Measurements from ENCODE around the gene LAMA5.

Gene LAMA5

GRCh38 chr20:62372042-62372993, 5.2 kb upstream of the LAMA5 start:
- DNase-seq (ENCODE audit: low read depth, low spot score) = no peak

GRCh38 chr20:62371588-62372041, 4.5 kb upstream of the LAMA5 start:
- no peak for DNase-seq (ENCODE audit: low read depth, low spot score)

GRCh38 chr20:62370807-62371587, 3.9 kb upstream of the LAMA5 start:
- DNase-seq (ENCODE audit: low read depth, low spot score) = no peak

GRCh38 chr20:62370115-62370806, 3.1 kb upstream of the LAMA5 start:
- DNase-seq (ENCODE audit: low read depth, low spot score) = no peak

GRCh38 chr20:62369815-62370114, 2.7 kb upstream of the LAMA5 start:
- DNase-seq (ENCODE audit: low read depth, low spot score) = no peak

- no peak for DNase-seq (ENCODE audit: low read depth, low spot score)
These were observed 2.1 kb upstream of the LAMA5 start for GRCh38 chr20:62368976-62369814.

- DNase-seq (ENCODE audit: low read depth, low spot score) = no peak
These were observed 1.4 kb upstream of the LAMA5 start for GRCh38 chr20:62368392-62368975.

GRCh38 chr20:62367633-62368391, 700 bp upstream of the LAMA5 start:
- DNase-seq (ENCODE audit: low read depth, low spot score) = no peak

- no peak for DNase-seq (ENCODE audit: low read depth, low spot score)
These were observed 559 bp downstream of the LAMA5 start for GRCh38 chr20:62366370-62367135.

- DNase-seq (ENCODE audit: low read depth, low spot score) = no peak
These were observed 1.2 kb downstream of the LAMA5 start for GRCh38 chr20:62365814-62366369.

GRCh38 chr20:62364911-62365736, 2.0 kb downstream of the LAMA5 start:
- DNase-seq (ENCODE audit: low read depth, low spot score) = no peak

- DNase-seq (ENCODE audit: low read depth, low spot score) = no peak
These were observed 2.9 kb downstream of the LAMA5 start for GRCh38 chr20:62363920-62364851.

- DNase-seq (ENCODE audit: low read depth, low spot score) = no peak
These were observed 3.9 kb downstream of the LAMA5 start for GRCh38 chr20:62362991-62363919.

- no peak for DNase-seq (ENCODE audit: low read depth, low spot score)
These were observed 4.5 kb downstream of the LAMA5 start for GRCh38 chr20:62362590-62362940.

GRCh38 chr20:62361799-62362589, 5.1 kb downstream of the LAMA5 start:
- DNase-seq (ENCODE audit: low read depth, low spot score) = no peak
